HEK293T (cell line): ENCODE results near the gene APC2.

Experiments used
- CTCF ChIA-PET: fragments of 350-600 bp; formaldehyde crosslinking; extraction: SDS; loops from one replicate; lab custom pipeline; 2021; ENCODE audit warnings: antibody characterized with exemption, inconsistent platforms; lab: Yijun Ruan, JAX
- POLR2A ChIA-PET: fragments of 350-600 bp; formaldehyde crosslinking; extraction: SDS; loops from one replicate; lab custom pipeline; 2020; ENCODE audit warnings: antibody characterized with exemption, inconsistent platforms; lab: Yijun Ruan, JAX
- DNase-seq: peaks from one replicate; pipeline ENCODE4 v3.0.0; 2012; ENCODE audit warnings: mixed read lengths; ENCODE audit errors: extremely low spot score
- ARNT ChIP-seq: fragments of 450-650 bp; IDR thresholded peaks from 2 replicates; pipeline ENCODE4 v1.6.1; 2017; ENCODE audit warnings: mild to moderate bottlenecking
- BHLHE40 ChIP-seq: fragments of 450-650 bp; IDR thresholded peaks from 2 replicates; pipeline ENCODE4 v1.6.1; 2016; ENCODE audit warnings: mild to moderate bottlenecking, moderate library complexity, borderline replicate concordance
- CTBP1 ChIP-seq: fragments of 450-650 bp; IDR thresholded peaks from 2 replicates; pipeline ENCODE4 v1.6.1; 2016; ENCODE audit warnings: borderline replicate concordance
- ELF4 ChIP-seq: fragments of 450-650 bp; IDR thresholded peaks from 2 replicates; pipeline ENCODE4 v1.6.1; 2017; ENCODE audit warnings: antibody characterized with exemption
- FOXA1 ChIP-seq: fragments of 450-650 bp; IDR thresholded peaks from 2 replicates; pipeline ENCODE4 v1.6.1; 2016; ENCODE audit warnings: mild to moderate bottlenecking
- FOXK2 ChIP-seq: fragments of 450-650 bp; IDR thresholded peaks from 2 replicates; pipeline ENCODE4 v1.6.1; 2016; ENCODE audit warnings: mild to moderate bottlenecking
- FOXM1 ChIP-seq: fragments of 450-650 bp; IDR thresholded peaks from 2 replicates; pipeline ENCODE4 v1.6.1; 2017; ENCODE audit warnings: mild to moderate bottlenecking, borderline replicate concordance
- HDGF ChIP-seq: fragments of 450-650 bp; IDR thresholded peaks from 2 replicates; pipeline ENCODE4 v1.6.1; 2017; ENCODE audit warnings: antibody characterized with exemption, borderline replicate concordance
- L3MBTL2 ChIP-seq: fragments of 450-650 bp; conservative IDR thresholded peaks from 2 replicates; pipeline ENCODE4 v1.6.1; 2016; ENCODE audit warnings: mild to moderate bottlenecking
- LEF1 ChIP-seq: fragments of 450-650 bp; IDR thresholded peaks from 2 replicates; pipeline ENCODE4 v1.6.1; 2017; ENCODE audit warnings: mild to moderate bottlenecking, borderline replicate concordance
- NFRKB ChIP-seq: fragments of 450-650 bp; IDR thresholded peaks from 2 replicates; pipeline ENCODE4 v1.6.1; 2016; ENCODE audit warnings: mild to moderate bottlenecking, moderate library complexity
- SP1 ChIP-seq: fragments of 450-650 bp; IDR thresholded peaks from 2 replicates; pipeline ENCODE4 v1.6.1; 2017
- SUZ12 ChIP-seq: fragments of 450-650 bp; IDR thresholded peaks from 2 replicates; pipeline ENCODE4 v1.6.1; 2016; ENCODE audit warnings: mild to moderate bottlenecking
- TARDBP ChIP-seq: fragments of 450-650 bp; IDR thresholded peaks from 2 replicates; pipeline ENCODE4 v1.6.1; 2016
- ZNF384 ChIP-seq: fragments of 450-650 bp; IDR thresholded peaks from 2 replicates; pipeline ENCODE4 v1.6.1; 2016
- TF ChIP-seq, protein P1 (sequence below): fragments of 450-650 bp; IDR thresholded peaks from 2 replicates; pipeline ENCODE4 v1.6.1; 2016

The APC2 gene

DNA sequence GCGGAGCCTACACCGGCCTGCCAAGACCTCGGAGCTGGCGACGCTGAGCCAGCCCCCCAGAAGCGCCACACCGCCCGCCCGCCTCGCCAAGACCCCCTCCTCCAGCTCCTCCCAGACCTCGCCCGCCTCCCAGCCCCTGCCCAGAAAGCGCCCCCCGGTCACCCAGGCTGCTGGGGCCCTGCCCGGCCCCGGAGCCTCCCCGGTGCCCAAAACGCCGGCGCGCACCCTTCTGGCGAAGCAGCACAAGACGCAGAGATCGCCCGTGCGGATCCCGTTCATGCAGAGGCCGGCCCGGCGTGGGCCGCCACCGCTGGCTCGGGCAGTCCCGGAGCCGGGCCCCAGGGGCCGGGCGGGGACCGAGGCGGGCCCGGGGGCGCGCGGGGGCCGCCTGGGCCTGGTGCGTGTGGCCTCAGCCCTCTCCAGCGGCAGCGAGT is 18.9 kb downstream of the APC2 start:
- ChIA-PET CTCF (interaction anchor here (0.6 kb wide), 1 partner anchor 30 kb away, joined by 5 read pairs; no protein-coding TSS in a partner anchor), POLR2A (interaction anchor here (1.0 kb wide), 1 partner anchor 11 kb away, joined by 3 read pairs; no protein-coding TSS in a partner anchor)
- no peak for DNase-seq
- TF ChIP-seq SUZ12 (no peak), SP1 (no peak), L3MBTL2 (no peak), ZNF384 (no peak), ELF4 (no peak), CTBP1 (no peak), FOXK2 (no peak), TARDBP (no peak), FOXA1 (no peak), FOXM1 (no peak), ARNT (no peak), LEF1 (no peak), BHLHE40 (no peak)
- TF ChIP-seq, protein P1, sequence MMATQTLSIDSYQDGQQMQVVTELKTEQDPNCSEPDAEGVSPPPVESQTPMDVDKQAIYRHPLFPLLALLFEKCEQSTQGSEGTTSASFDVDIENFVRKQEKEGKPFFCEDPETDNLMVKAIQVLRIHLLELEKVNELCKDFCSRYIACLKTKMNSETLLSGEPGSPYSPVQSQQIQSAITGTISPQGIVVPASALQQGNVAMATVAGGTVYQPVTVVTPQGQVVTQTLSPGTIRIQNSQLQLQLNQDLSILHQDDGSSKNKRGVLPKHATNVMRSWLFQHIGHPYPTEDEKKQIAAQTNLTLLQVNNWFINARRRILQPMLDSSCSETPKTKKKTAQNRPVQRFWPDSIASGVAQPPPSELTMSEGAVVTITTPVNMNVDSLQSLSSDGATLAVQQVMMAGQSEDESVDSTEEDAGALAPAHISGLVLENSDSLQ, result no peak

DNA sequence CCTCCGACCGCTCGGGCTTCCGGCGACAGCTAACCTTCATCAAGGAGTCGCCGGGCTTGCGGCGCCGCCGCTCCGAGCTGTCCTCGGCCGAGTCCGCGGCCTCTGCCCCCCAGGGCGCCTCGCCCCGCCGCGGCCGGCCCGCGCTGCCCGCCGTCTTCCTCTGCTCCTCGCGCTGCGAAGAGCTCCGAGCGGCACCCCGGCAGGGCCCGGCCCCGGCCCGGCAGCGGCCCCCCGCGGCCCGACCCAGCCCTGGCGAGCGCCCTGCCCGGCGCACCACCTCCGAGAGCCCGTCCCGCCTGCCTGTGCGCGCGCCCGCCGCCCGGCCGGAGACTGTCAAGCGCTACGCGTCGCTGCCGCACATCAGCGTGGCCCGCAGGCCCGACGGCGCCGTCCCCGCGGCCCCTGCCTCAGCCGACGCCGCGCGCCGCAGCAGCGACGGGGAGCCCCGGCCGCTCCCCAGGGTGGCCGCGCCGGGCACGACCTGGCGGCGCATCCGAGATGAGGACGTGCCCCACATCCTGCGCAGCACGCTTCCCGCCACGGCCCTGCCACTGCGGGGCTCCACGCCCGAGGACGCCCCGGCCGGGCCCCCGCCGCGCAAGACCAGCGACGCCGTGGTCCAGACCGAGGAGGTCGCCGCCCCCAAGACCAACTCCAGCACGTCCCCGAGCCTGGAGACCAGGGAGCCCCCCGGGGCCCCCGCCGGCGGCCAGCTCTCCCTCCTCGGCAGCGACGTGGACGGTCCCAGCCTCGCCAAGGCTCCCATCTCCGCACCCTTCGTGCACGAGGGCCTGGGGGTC is 19.5 kb downstream of the APC2 start:
- ChIA-PET CTCF (interaction anchor here (0.6 kb wide), 1 partner anchor 30 kb away, joined by 5 read pairs; no protein-coding TSS in a partner anchor), POLR2A (interaction anchor here (1.0 kb wide), 1 partner anchor 11 kb away, joined by 3 read pairs; no protein-coding TSS in a partner anchor)
- TF ChIP-seq BHLHE40 (no peak), CTBP1 (no peak), TARDBP (no peak), ARNT (no peak), FOXK2 (no peak), SP1 (no peak), FOXA1 (no peak), ELF4 (no peak), FOXM1 (no peak), ZNF384 (no peak), HDGF (no peak), SUZ12 (no peak), L3MBTL2 (no peak)
- no peak for DNase-seq

DNA sequence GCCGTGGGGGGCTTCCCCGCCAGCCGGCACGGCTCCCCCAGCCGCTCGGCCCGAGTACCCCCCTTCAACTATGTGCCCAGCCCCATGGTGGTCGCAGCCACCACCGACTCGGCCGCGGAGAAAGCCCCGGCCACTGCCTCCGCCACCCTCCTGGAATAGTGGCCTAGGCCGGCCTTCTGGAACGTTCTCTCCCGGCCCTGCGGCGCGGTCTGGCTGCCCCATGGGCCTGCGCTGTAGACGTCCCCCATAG is 20.1 kb downstream of the APC2 start:
- no peak for DNase-seq
- POLR2A ChIA-PET, result no interaction called here
- TF ChIP-seq HDGF (no peak), L3MBTL2 (0 out of 2 replicates have a peak, but pooled peaks have one; percentile 13)
- CTCF ChIA-PET, result no interaction called here

DNA sequence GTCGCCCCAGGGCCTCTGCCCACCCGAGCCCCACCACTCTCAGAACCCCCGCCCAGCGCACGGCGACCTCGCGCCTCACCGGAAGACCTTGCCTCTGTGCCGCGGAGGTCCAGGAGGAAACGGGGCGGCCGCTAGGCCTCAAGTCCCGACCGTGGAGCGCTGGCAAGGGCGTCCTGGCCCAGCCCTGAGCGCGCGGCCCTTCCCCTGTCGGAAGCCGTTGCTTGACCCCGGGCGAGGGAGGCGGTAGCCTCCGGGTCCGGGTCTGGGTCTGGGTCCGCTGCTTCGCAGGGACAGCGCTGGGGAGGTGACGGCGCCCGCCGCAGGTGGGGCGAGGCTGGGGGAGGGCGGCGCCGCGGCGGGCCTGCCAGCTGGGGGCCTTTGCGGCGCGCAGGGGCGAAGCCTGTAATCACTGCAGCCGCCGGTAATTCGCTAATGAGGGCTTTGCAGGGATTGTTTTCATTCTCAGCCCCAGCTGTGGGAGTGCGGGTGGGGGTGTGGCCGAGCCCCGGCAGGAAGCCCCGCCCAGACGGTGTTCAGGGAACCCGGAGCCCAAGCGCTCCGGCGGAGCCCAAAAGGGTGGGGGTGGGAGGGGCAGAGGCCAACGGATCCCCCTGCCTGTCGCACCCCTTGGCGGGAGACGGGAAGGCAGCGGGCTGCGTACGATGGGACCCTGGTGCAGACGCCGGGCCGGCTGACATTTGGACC is 20.5 kb downstream of the APC2 start:
- TF ChIP-seq LEF1, result no peak
- TF ChIP-seq ARNT, result no peak
- no peak for TF ChIP-seq TARDBP
- no peak for TF ChIP-seq ZNF384
- ChIA-PET POLR2A (no interaction called here), CTCF (no interaction called here)
- DNase-seq, result peak; percentile 52

DNA sequence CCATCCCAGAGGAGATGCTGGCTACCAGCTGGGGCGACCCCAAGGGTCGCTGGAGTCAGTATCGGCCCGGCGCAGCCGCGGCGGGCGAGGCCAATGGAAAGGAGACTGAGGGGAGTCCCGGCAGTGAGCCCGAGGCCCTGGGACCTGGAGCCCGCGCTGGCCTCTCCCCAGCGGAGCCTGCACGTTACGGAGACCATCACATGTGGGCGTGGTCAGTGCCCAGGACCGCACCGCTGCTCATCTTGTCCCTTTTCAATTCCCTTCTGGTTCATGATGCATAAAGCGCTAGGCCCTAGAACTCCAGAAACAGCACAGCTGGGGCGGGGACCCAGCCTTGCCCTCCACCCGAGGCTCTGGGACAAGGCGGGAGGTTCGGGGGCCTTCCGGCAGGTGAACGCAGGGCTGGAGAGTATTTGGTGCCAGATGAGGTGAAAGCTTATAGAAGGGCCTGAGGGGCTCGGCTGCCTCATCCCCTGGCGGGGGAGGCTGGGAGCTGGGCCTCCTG is 21.1 kb downstream of the APC2 start:
- ChIA-PET POLR2A (interaction anchor here (0.9 to 1.0 kb wide), 2 partner anchors 9 to 196 kb away, joined by 3 to 4 read pairs; partner anchors contain the start of gene FAM174C), CTCF (no interaction called here)
- DNase-seq, result peak; percentile 55
- TF ChIP-seq NFRKB (no peak), FOXA1 (no peak), SP1 (no peak), ZNF384 (no peak), LEF1 (no peak)
- TF ChIP-seq, protein P1, result no peak

DNA sequence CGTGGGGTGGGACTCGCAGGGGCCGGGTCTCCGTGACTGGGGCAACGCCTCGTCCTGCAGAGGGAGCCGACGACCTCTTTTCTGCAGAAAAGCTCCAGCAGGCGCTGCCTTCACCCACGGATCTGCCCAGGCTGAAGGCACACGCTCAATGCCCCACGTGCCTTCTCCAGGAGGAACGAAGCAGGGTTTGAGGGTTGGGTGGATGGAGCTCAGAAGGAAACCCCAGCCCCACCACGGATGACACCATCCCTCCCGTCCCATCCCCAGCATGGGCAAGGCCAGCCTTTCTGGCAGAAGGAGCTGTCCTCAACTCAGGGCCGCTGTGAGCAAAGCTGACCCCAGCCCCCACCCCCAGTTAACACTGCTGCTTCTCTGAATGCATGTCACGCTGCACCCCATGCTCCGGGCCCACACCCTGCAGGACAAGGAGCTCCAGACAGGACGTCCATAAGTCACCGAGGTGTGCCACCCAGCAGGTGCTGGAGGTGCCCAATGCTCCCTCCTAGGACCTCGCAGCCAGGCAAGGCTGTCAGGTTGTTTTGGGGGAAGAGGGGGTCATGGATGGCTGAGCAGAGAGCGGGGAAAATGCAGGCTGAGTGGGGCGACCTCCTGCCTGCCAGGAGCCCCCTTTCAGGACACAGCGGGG is 21.7 kb downstream of the APC2 start:
- TF ChIP-seq SP1 (no peak), BHLHE40 (no peak), FOXA1 (no peak), LEF1 (no peak), FOXM1 (no peak), CTBP1 (no peak), L3MBTL2 (no peak), SUZ12 (no peak), ELF4 (no peak), ZNF384 (no peak), NFRKB (no peak), FOXK2 (no peak)
- TF ChIP-seq, protein P1, result no peak
- ChIA-PET CTCF (no interaction called here), POLR2A (interaction anchor here (0.9 to 2.6 kb wide), 3 partner anchors 8 to 203 kb away, joined by 3 to 7 read pairs (median 4); partner anchors contain the start of genes CIRBP and FAM174C)
- no peak for DNase-seq
